GM12878 (cell line): ENCODE data around the gene ZNF423. TPM values are rescaled to one million over a fixed set of nuclear protein-coding genes. Genes with fewer than 3 reads are reported as not detected.

Experiments used
- ATAC-seq: fragments of 200-7000 bp; cut with Tn5 transposase; 3 replicates; pipeline ENCODE4 v1.9.1; 2020; ENCODE audit warnings: mild to moderate bottlenecking, moderate library complexity
- BruUV-seq: library from RNA; stranded (reverse); fragments of 400-500 nt; replicated peaks from 2 replicates; lab custom pipeline; 2021; lab: Mats Ljungman, UMichigan
- CTCF ChIA-PET: fragments of 300-600 bp; sonication (Branson Sonifier 250); formaldehyde crosslinking; extraction: SDS; loops from one replicate; lab custom pipeline; 2021; ENCODE audit warnings: inconsistent platforms; lab: Yijun Ruan, JAX
- POLR2A ChIA-PET: fragments of 350-600 bp; formaldehyde crosslinking; extraction: SDS; loops from one replicate; lab custom pipeline; 2021; ENCODE audit warnings: inconsistent platforms; lab: Charles Lee
- RAD21 ChIA-PET: fragments of 300-600 bp; sonication (Branson Sonifier 250); formaldehyde crosslinking; loops from one replicate; lab custom pipeline; 2023; ENCODE audit warnings: antibody characterized with exemption; ENCODE audit not compliant: unreplicated experiment; lab: Charles Lee
- SMC1A ChIA-PET: fragments of 300-600 bp; sonication (Branson Sonifier 250); formaldehyde crosslinking; loops from one replicate; lab custom pipeline; 2023; ENCODE audit not compliant: unreplicated experiment, uncharacterized antibody; lab: Charles Lee
- DNase-seq: peaks from one replicate; pipeline ENCODE4 v3.0.0-alpha.2; 2011; ENCODE audit warnings: low read depth, low spot score
- FAIRE-seq: peaks from 3 replicates; lab custom pipeline; 2011; peaks lifted over from hg19 to GRCh38; lab: Jason Lieb, UNC
- H2AFZ ChIP-seq: 2 replicates; pipeline ENCODE4 v1.6.0; 2011; ENCODE audit warnings: low read depth, low read length, control low read depth; ENCODE audit not compliant: control insufficient read depth
- H3K27ac ChIP-seq: 2 replicates; pipeline ENCODE4 v1.5.1; 2011; ENCODE audit warnings: control low read depth; ENCODE audit not compliant: control insufficient read depth, insufficient read depth
- H3K27me3 ChIP-seq, 2 experiments: replicated peaks in 1 of 2; 2 replicates each; pipeline versions ENCODE4 v1.6.0 to v1.6.1; 2011; ENCODE audit warnings: low read length in 1 of 2; ENCODE audit not compliant: control insufficient read depth in 2 of 2, insufficient read depth in 2 of 2
- H3K36me3 ChIP-seq, 2 experiments: 2 replicates each; pipeline ENCODE4 v1.5.1; 2011; ENCODE audit warnings: low read length in 1 of 2; ENCODE audit not compliant: control insufficient read depth in 2 of 2, insufficient read depth in 2 of 2
- H3K4me1 ChIP-seq: 2 replicates; pipeline ENCODE4 v1.6.1; 2011; ENCODE audit warnings: mild to moderate bottlenecking, low read length, moderate library complexity, mixed read lengths; ENCODE audit not compliant: control insufficient read depth, insufficient read depth
- H3K4me2 ChIP-seq: 2 replicates; pipeline ENCODE4 v1.6.0; 2011; ENCODE audit warnings: control low read depth; ENCODE audit not compliant: control insufficient read depth, insufficient read depth
- H3K4me3 ChIP-seq: fragments of 200-600 bp; sonication (generic); 2 replicates; pipeline ENCODE4 v1.5.1; 2016
- H3K79me2 ChIP-seq: 2 replicates; pipeline ENCODE4 v1.6.0; 2011; ENCODE audit warnings: low read length; ENCODE audit not compliant: control insufficient read depth, insufficient read depth
- H3K9ac ChIP-seq: 2 replicates; pipeline ENCODE4 v1.8.0; 2011; ENCODE audit warnings: low read length, control low read depth, mixed read lengths; ENCODE audit not compliant: control insufficient read depth, insufficient read depth
- H3K9me3 ChIP-seq: replicated peaks from 3 replicates; pipeline ENCODE4 v1.5.1; 2011; ENCODE audit warnings: mild to moderate bottlenecking, low read length; ENCODE audit not compliant: control insufficient read depth, insufficient read depth
- H4K20me1 ChIP-seq: 2 replicates; pipeline ENCODE4 v1.6.0; 2011; ENCODE audit not compliant: control insufficient read depth, insufficient read depth
- BHLHE40 ChIP-seq, 2 experiments: fragments of 450-650 bp in 1 of 2; IDR thresholded peaks; 2 replicates each; pipeline ENCODE4 v1.6.1; 2011 to 2017; ENCODE audit warnings: low read depth in 2 of 2, borderline replicate concordance in 1 of 2, improper control_type of control experiment in 1 of 2, low read length in 1 of 2, mild to moderate bottlenecking in 1 of 2
- CHD2 ChIP-seq: IDR thresholded peaks from 2 replicates; pipeline ENCODE4 v1.6.1; 2011; ENCODE audit warnings: low read depth, low read length, improper control_type of control experiment, borderline replicate concordance
- NFIC ChIP-seq: IDR thresholded peaks from 2 replicates; pipeline ENCODE4 v1.6.1; 2012; ENCODE audit warnings: low read depth, mild to moderate bottlenecking, inconsistent platforms, low read length, moderate library complexity
- NRF1 ChIP-seq: conservative IDR thresholded peaks from 2 replicates; pipeline ENCODE4 v1.6.1; 2011; ENCODE audit warnings: mild to moderate bottlenecking, low read depth, low read length, improper control_type of control experiment
- RELB ChIP-seq: fragments of 450-650 bp; IDR thresholded peaks from 2 replicates; pipeline ENCODE4 v1.6.1; 2017; ENCODE audit warnings: low read depth, mild to moderate bottlenecking, moderate library complexity
- TARDBP ChIP-seq: IDR thresholded peaks from 2 replicates; pipeline ENCODE4 v1.6.1; 2016; ENCODE audit warnings: borderline replicate concordance
- TBL1XR1 ChIP-seq: IDR thresholded peaks from 2 replicates; pipeline ENCODE4 v1.6.1; 2012; ENCODE audit warnings: low read depth, low read length, improper control_type of control experiment
- ZNF24 ChIP-seq: fragments of 450-650 bp; IDR thresholded peaks from 2 replicates; pipeline ENCODE4 v1.6.1; 2017; ENCODE audit warnings: antibody characterized with exemption, mild to moderate bottlenecking
- ZZZ3 ChIP-seq: IDR thresholded peaks from 2 replicates; pipeline ENCODE4 v1.6.1; 2011; ENCODE audit warnings: low read depth; ENCODE audit not compliant: control insufficient read depth, insufficient read length
- WGBS: methylation state at CpG from one replicate; pipeline ENCODE4 v1.1.6; 2016; ENCODE audit warnings: low lambda C conversion rate; ENCODE audit not compliant: insufficient replicate concordance, insufficient coverage; ENCODE audit errors: missing lambda C conversion rate; 5-methylcytosine and 5-hydroxymethylcytosine counted together
- in situ Hi-C: fragments of 300-500 bp; cut with MboI; formaldehyde crosslinking; loops from 9 replicates; pipeline ENCODE4 v1.14.3; 2018; ENCODE audit warnings: mixed read lengths
- intact Hi-C: fragments of 100-400 bp; cut with micrococcal nuclease; formaldehyde crosslinking; loops from one replicate; pipeline ENCODE4 v1.14.2; 2022; ENCODE audit not compliant: unreplicated experiment
- polyA plus RNA-seq, 11 experiments: library from polyadenylated mRNA; depleted of rRNA in 4 of 11; unstranded in 6 of 11; stranded (reverse) in 5 of 11; fragments of >200 nt; fragmentation: Nextera tagmentation in 4 of 11; fragmentation: Illumina TruSeq in 1 of 11; extraction: Ambion mirVana in 4 of 11; extraction: Trizol in 1 of 11; gene quantifications; 1 replicate in 1 of 11; 2 replicates in 10 of 11; pipeline versions ENCODE4 v1.2.1 to v1.2.3, GENCODE V29; 2011 to 2016; ENCODE audit warnings: inconsistent platforms in 2 of 11, missing spikeins in 2 of 11, low read depth in 1 of 11
- total RNA-seq, 4 experiments: library from RNA; depleted of rRNA in 3 of 4; stranded (reverse); fragments of >200 nt in 3 of 4; fragmentation: Illumina TruSeq in 1 of 4; extraction: Trizol in 1 of 4; gene quantifications; 2 replicates each; pipeline versions ENCODE4 v1.2.1 to v1.2.3, GENCODE V29; 2013 to 2021
- TF ChIP-seq, protein P1 (sequence below): fragments of 450-650 bp; IDR thresholded peaks from 2 replicates; pipeline ENCODE4 v1.6.1; 2017; ENCODE audit warnings: antibody characterized with exemption, mild to moderate bottlenecking, moderate library complexity
- TF ChIP-seq, protein P2 (sequence below): IDR thresholded peaks from 2 replicates; pipeline ENCODE4 v1.6.1; 2012; ENCODE audit warnings: mild to moderate bottlenecking, low read depth, low read length

The ZNF423 gene
- total and polyA plus RNA-seq, 10 of the 15 experiments (the other 5 are each of a cell fraction or from before 2014, with no cell fraction given), result 0.03 to 0.64 (median 0.10) TPM

- no peak for TF ChIP-seq BHLHE40 (IDR thresholded peaks at IDR 0.05; ENCODE audit: borderline replicate concordance in 1 of 2, low read depth in 2 of 2, low read length in 1 of 2)
Observed at GRCh38 chr16:49638673-49639610, 217.0 kb downstream of the ZNF423 start (continued).

DNA sequence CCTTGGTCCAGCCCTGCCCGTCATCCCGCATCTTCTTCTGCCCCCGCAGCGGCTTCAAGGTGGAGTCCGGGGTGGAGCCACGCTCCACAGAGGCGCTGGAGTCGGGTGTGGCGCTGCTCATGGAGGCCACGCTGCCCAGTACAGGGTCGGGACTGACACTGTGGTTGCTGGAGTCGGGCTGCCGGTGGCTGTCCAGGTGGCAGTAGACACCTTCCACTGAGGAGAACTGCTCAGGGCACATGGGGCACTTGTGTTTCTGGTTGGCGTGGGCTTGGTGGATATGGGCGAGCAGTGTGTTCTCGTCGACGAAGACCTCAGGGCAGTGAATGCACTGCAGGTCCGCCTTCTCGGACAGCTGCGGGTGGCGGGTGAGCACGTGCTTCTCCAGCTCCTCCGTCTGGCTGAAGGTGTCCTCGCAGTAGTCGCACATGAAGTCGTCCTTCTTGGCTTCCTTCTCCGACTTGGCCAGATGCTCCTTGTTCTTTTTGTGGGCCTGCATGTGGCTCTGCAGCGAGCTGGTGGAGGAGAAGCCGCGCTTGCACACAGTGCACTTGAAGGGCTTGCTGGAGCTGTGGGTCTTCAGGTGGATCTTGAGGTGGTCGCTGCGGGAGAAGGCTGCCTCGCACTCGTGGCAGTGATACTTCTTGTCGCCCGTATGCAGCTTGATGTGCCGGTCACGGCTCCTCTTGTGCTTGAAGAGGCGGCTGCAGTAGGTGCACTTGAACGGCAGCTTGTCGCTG, 217.8 kb downstream of the ZNF423 start:
- WGBS, result 71% methylated on average over 42 of the region's 42 CpGs
- DNase-seq, result no peak
- SMC1A ChIA-PET, result no interaction called here
- peaks cover 17% of the 10 kb centered on the region for H3K4me1 ChIP-seq
- in situ Hi-C loops (no loop called here), intact Hi-C loops (no loop called here)
- no peaks in the 10 kb centered on the region for H3K79me2 ChIP-seq
- H3K4me2 ChIP-seq, result no peak overlapping the region
- FAIRE-seq, result no peak
- RAD21 ChIA-PET, result no interaction called here
- POLR2A ChIA-PET, result no interaction called here
- H3K27me3 ChIP-seq, result no peaks in the 10 kb centered on the region; a peak in 1 of 4 replicates
- H3K27ac ChIP-seq, result no peak overlapping the region
- no peak overlapping the region for H3K9ac ChIP-seq
- no peaks in the 10 kb centered on the region for H3K36me3 ChIP-seq
- ATAC-seq, result no peak
- no peaks in the 10 kb centered on the region for H4K20me1 ChIP-seq
- H3K4me3 ChIP-seq, result no peak overlapping the region
- no peak overlapping the region for H2AFZ ChIP-seq
- CTCF ChIA-PET, result no interaction called here
- no TSS peak for BruUV-seq
- H3K9me3 ChIP-seq, result no peaks in the 10 kb centered on the region
- no peak for TF ChIP-seq TBL1XR1
- TF ChIP-seq ZNF24, result no peak
- no peak for TF ChIP-seq NFIC
- no peak for TF ChIP-seq NRF1
- no peak for TF ChIP-seq ZZZ3
- no peak for TF ChIP-seq TARDBP
- TF ChIP-seq CHD2, result no peak
- TF ChIP-seq, protein P1, sequence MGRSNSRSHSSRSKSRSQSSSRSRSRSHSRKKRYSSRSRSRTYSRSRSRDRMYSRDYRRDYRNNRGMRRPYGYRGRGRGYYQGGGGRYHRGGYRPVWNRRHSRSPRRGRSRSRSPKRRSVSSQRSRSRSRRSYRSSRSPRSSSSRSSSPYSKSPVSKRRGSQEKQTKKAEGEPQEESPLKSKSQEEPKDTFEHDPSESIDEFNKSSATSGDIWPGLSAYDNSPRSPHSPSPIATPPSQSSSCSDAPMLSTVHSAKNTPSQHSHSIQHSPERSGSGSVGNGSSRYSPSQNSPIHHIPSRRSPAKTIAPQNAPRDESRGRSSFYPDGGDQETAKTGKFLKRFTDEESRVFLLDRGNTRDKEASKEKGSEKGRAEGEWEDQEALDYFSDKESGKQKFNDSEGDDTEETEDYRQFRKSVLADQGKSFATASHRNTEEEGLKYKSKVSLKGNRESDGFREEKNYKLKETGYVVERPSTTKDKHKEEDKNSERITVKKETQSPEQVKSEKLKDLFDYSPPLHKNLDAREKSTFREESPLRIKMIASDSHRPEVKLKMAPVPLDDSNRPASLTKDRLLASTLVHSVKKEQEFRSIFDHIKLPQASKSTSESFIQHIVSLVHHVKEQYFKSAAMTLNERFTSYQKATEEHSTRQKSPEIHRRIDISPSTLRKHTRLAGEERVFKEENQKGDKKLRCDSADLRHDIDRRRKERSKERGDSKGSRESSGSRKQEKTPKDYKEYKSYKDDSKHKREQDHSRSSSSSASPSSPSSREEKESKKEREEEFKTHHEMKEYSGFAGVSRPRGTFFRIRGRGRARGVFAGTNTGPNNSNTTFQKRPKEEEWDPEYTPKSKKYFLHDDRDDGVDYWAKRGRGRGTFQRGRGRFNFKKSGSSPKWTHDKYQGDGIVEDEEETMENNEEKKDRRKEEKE, result no peak
- no peak for TF ChIP-seq RELB
- TF ChIP-seq, protein P2, sequence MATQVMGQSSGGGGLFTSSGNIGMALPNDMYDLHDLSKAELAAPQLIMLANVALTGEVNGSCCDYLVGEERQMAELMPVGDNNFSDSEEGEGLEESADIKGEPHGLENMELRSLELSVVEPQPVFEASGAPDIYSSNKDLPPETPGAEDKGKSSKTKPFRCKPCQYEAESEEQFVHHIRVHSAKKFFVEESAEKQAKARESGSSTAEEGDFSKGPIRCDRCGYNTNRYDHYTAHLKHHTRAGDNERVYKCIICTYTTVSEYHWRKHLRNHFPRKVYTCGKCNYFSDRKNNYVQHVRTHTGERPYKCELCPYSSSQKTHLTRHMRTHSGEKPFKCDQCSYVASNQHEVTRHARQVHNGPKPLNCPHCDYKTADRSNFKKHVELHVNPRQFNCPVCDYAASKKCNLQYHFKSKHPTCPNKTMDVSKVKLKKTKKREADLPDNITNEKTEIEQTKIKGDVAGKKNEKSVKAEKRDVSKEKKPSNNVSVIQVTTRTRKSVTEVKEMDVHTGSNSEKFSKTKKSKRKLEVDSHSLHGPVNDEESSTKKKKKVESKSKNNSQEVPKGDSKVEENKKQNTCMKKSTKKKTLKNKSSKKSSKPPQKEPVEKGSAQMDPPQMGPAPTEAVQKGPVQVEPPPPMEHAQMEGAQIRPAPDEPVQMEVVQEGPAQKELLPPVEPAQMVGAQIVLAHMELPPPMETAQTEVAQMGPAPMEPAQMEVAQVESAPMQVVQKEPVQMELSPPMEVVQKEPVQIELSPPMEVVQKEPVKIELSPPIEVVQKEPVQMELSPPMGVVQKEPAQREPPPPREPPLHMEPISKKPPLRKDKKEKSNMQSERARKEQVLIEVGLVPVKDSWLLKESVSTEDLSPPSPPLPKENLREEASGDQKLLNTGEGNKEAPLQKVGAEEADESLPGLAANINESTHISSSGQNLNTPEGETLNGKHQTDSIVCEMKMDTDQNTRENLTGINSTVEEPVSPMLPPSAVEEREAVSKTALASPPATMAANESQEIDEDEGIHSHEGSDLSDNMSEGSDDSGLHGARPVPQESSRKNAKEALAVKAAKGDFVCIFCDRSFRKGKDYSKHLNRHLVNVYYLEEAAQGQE, result no peak
